Aorta (tissue), 5 donors: Measurements from ENCODE around the gene NFIA. TPM values are rescaled to one million over a fixed set of nuclear protein-coding genes. Genes with fewer than 3 reads are reported as not detected.

Source experiments
- ATAC-seq: fragments of 200-7000 bp; cut with Tn5 transposase; one replicate; pipeline ENCODE4 v1.9.1; 2022; ENCODE audit warnings: moderate library complexity; ENCODE audit not compliant: low FRiP score
- DNase-seq, 2 donors: peaks; one replicate each; pipeline ENCODE4 v3.0.0-alpha.2; 2020
- H3K27ac ChIP-seq, 2 donors: one replicate each; pipeline ENCODE4 v1.5.1; 2013; ENCODE audit warnings: low read length in 2 of 2, mild to moderate bottlenecking in 2 of 2, moderate library complexity in 2 of 2, control low read depth in 1 of 2, inconsistent platforms in 1 of 2, low read depth in 1 of 2
- H3K27me3 ChIP-seq, 2 donors: one replicate each; pipeline ENCODE4 v1.6.1; 2013; ENCODE audit warnings: control low read depth in 1 of 2, low read length in 1 of 2, mild to moderate bottlenecking in 1 of 2, moderate library complexity in 1 of 2; ENCODE audit not compliant: insufficient read depth in 2 of 2, control insufficient read depth in 1 of 2
- H3K36me3 ChIP-seq, 2 donors: one replicate each; pipeline ENCODE4 v1.6.1; 2013; ENCODE audit warnings: control low read depth in 1 of 2, low read length in 1 of 2, mild to moderate bottlenecking in 1 of 2; ENCODE audit not compliant: insufficient read depth in 2 of 2, control insufficient read depth in 1 of 2
- H3K4me1 ChIP-seq, 2 donors: one replicate each; pipeline ENCODE4 v1.6.1; 2013; ENCODE audit warnings: low read length in 2 of 2, control low read depth in 1 of 2, mild to moderate bottlenecking in 1 of 2, moderate library complexity in 1 of 2; ENCODE audit not compliant: insufficient read depth in 2 of 2, control insufficient read depth in 1 of 2
- H3K4me3 ChIP-seq, 2 donors: one replicate each; pipeline ENCODE4 v1.5.1; 2013; ENCODE audit warnings: low read length in 2 of 2, control low read depth in 1 of 2, mild to moderate bottlenecking in 1 of 2
- H3K9me3 ChIP-seq: one replicate; pipeline ENCODE4 v1.6.1; 2013; ENCODE audit warnings: mild to moderate bottlenecking, low read length; ENCODE audit not compliant: control insufficient read depth
- WGBS, 2 donors: extraction: QIAGEN DNeasy Blood & Tissue Kit; methylation state at CpG; one replicate each; pipeline ENCODE4 v1.1.7; 2013; 5-methylcytosine and 5-hydroxymethylcytosine counted together
- intact Hi-C, 2 donors: fragments of 100-400 bp; cut with DNase I; formaldehyde crosslinking; loops; one replicate each; pipeline versions ENCODE4 v1.14.2 to v1.15.0; 2022
- polyA plus RNA-seq, 2 donors: library from polyadenylated mRNA; stranded (reverse); fragments of 200-250 nt; gene quantifications; one replicate each; pipeline ENCODE4 v1.2.3, GENCODE V29; 2013
- total RNA-seq, 2 donors: library from RNA; stranded (reverse); fragmentation: NEBNext Ultra II Directional; extraction: Animal tissue kit (Norgen Biotek cat#: 25700); gene quantifications; one replicate each; pipeline ENCODE4 v1.2.1, GENCODE V29; 2021
- donor health status: healthy with polysubstance abuse.
- donor health status: Bipolar disorder and iron deficiency.
- donor health status: DM: no; HTN: no; CAD: no.
- donor health status: DM: no; HTN: no; CAD: no.
- donor health status: DM: yes; HTN: yes; CAD: no.

NFIA gene
- total and polyA plus RNA-seq, 4 donors = 15.3 to 221 (median 82.4) TPM

DNA sequence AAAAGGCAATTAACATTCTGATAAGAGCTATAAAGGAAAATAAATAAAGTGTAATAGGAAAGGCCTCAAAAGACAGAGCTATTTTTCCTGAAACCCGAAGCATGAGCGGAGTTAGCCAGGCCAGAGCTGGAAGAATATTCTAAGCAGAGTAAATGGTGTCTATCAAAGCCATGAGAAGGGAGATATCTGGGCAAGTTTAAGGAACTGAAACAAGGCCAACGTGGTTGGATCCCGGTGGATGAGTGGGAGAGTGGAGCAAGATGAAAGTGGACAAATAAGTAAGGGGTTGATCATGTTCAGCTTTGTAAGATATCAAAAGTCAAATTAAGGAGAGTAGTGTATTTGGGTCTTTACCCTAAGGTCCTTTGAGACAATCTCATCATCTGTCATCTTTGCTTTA lies 408.6 kb downstream of the NFIA start:
- intact Hi-C loops = no loop called here
- DNase-seq = no peak
- no peak overlapping the region for H3K27ac ChIP-seq

GRCh38 chr1:61491497-61491896 lies 409.1 kb downstream of the NFIA start:
- H3K9me3 ChIP-seq = no peaks in the 10 kb centered on the region
- H3K4me1 ChIP-seq = no peaks in the 10 kb centered on the region
- H3K4me3 ChIP-seq = no peak overlapping the region
- intact Hi-C loops = no loop called here
- H3K27ac ChIP-seq = no peak overlapping the region
- H3K27me3 ChIP-seq = no peaks in the 10 kb centered on the region
- no peak for DNase-seq
- WGBS, 2 donors = 44 to 45% methylated on average over 4 of the region's 4 CpGs
- peak; percentile 65 for ATAC-seq
- H3K36me3 ChIP-seq = no peaks in the 10 kb centered on the region

More for the DNA sequence above, 408.6 kb downstream of the NFIA start:
- H3K36me3 ChIP-seq = no peaks in the 10 kb centered on the region
- 64 to 77% methylated on average over 4 of the region's 4 CpGs for WGBS, 2 donors
- H3K4me1 ChIP-seq = no peaks in the 10 kb centered on the region
- peak; percentile 53 for ATAC-seq
- H3K27me3 ChIP-seq = no peaks in the 10 kb centered on the region
- no peak overlapping the region for H3K4me3 ChIP-seq
- no peaks in the 10 kb centered on the region for H3K9me3 ChIP-seq

DNA sequence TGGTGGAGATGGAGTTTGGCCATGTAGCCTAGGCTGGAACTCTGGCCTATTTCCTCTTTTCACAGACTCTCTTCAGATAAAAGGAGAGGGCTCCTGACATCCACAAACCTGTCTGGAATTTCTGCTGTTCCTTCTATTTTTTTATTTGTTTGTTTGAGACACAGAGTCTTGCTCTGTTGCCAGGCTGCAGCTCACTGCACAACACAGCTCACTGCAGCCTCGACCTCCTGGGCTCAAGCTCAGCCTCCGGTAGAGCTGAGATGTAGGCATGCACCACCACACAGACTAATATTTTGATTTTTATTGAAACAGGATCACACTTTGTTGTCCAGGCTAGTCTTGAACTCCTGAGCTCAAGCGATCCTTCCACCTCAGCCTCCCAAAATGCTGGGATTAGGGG lies 411.6 kb downstream of the NFIA start:
- WGBS, 2 donors = 94 to 96% methylated on average over 3 of the region's 3 CpGs

DNA sequence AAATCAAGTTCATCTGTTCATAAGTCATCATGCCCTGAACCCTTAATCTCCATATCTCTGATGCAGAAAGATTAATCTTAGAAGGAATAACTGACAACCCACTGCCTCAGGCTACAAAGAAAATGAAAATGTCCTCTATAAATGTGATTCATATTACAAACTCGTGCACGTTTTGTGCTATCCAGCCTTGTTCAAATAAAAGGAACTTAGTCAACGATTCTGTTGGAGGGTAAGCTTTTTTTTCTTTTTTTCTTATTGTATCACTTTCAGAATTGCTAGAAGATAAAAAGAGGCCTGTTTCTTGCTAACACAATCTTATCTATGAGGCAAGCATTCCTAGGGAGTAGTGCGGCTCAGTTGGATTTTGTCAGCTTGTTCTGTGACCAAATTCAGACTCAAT lies 414.1 kb downstream of the NFIA start:
- intact Hi-C loops = no loop called here
- no peaks in the 10 kb centered on the region for H3K9me3 ChIP-seq
- 9 to 13% methylated on average over 4 of the region's 4 CpGs for WGBS, 2 donors
- DNase-seq (no peak), ATAC-seq (no peak)
- H3K27ac ChIP-seq = no peak overlapping the region
- H3K36me3 ChIP-seq = no peaks in the 10 kb centered on the region
- H3K4me3 ChIP-seq = no peak overlapping the region
- H3K4me1 ChIP-seq = peaks cover 0 to 6% of the 10 kb centered on the region in 2 donors
- H3K27me3 ChIP-seq = no peaks in the 10 kb centered on the region

More for the DNA sequence above, 411.6 kb downstream of the NFIA start:
- Histone ChIP-seq H3K27ac (no peak overlapping the region), H3K4me3 (no peak overlapping the region), H3K9me3 (no peaks in the 10 kb centered on the region), H3K36me3 (no peaks in the 10 kb centered on the region), H3K27me3 (no peaks in the 10 kb centered on the region), H3K4me1 (peaks cover 0 to 6% of the 10 kb centered on the region in 2 donors)
- intact Hi-C loops = no loop called here
- no peak for DNase-seq
- ATAC-seq = no peak

DNA sequence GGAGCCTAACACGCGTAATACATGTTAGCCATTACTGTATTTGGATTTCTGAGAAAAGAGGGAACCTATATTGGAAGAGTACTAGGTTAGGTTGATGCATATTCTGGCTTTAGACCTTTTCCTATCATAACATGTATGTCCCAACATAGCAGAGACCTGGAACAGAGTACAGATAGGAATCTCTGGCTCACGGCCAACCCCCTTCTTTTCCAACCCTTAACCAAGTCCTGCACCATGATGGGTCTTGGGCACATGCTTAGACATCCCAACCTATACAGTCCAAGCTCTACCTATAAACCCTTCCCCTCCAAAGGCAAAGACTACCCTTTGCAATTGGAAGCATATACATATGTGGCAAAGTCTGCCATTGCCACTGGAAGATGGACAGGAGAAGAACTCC lies 414.7 kb downstream of the NFIA start:
- H3K27ac ChIP-seq = no peak overlapping the region
- WGBS, 2 donors = 81 to 83% methylated on average over 3 of the region's 3 CpGs
- ATAC-seq (no peak), DNase-seq (no peak)
- no peak overlapping the region for H3K4me3 ChIP-seq
- peaks cover 0 to 6% of the 10 kb centered on the region in 2 donors for H3K4me1 ChIP-seq
- H3K36me3 ChIP-seq = no peaks in the 10 kb centered on the region
- H3K9me3 ChIP-seq = no peaks in the 10 kb centered on the region
- intact Hi-C loops = no loop called here
- H3K27me3 ChIP-seq = no peaks in the 10 kb centered on the region

DNA sequence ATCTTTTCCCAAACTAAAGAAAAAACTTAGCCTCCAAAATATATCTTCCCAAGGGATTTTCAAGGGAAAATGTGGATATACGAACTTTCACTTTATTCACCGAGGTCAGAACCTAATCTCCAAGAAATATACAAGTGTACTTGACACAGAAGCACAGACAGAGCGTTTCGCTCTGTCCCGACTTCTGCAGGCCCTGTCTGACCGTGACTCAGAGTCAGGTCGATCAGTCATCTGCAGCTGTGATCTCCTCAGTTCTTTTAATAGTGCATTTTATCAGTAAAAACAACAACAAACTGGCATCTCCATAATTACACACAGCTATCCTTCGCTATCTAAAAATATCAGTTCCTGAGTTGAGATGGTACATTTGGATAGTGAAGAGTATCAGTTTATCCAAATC lies 416.0 kb downstream of the NFIA start:
- H3K36me3 ChIP-seq = no peaks in the 10 kb centered on the region
- no peaks in the 10 kb centered on the region for H3K9me3 ChIP-seq
- 80 to 82% methylated on average over 8 of the region's 8 CpGs for WGBS, 2 donors
- H3K4me1 ChIP-seq = peaks cover 0 to 6% of the 10 kb centered on the region in 2 donors
- no peak overlapping the region for H3K27ac ChIP-seq
- no peak for DNase-seq
- H3K4me3 ChIP-seq = no peak overlapping the region
- no peak for ATAC-seq
- no peaks in the 10 kb centered on the region for H3K27me3 ChIP-seq
- intact Hi-C loops = no loop called here

GRCh38 chr1:61501971-61502916 lies 419.9 kb downstream of the NFIA start:
- no peaks in the 10 kb centered on the region for H3K4me1 ChIP-seq
- no peak overlapping the region for H3K4me3 ChIP-seq
- WGBS, 2 donors = 77 to 84% methylated on average over 12 of the region's 12 CpGs
- no peak for ATAC-seq
- no peak for DNase-seq
- H3K27ac ChIP-seq = no peak overlapping the region
- intact Hi-C loops = no loop called here
- no peaks in the 10 kb centered on the region for H3K36me3 ChIP-seq
- H3K27me3 ChIP-seq = no peaks in the 10 kb centered on the region
- H3K9me3 ChIP-seq = no peaks in the 10 kb centered on the region

- Histone ChIP-seq H3K27ac (no peak overlapping the region), H3K4me1 (no peaks in the 10 kb centered on the region), H3K4me3 (no peak overlapping the region), H3K36me3 (no peaks in the 10 kb centered on the region), H3K27me3 (no peaks in the 10 kb centered on the region), H3K9me3 (no peaks in the 10 kb centered on the region)
- no peak for DNase-seq
- intact Hi-C loops = no loop called here
- no peak for ATAC-seq
- WGBS, 2 donors = 97 to 98% methylated on average over 1 of the region's 1 CpG
These were observed 421.9 kb downstream of the NFIA start for GRCh38 chr1:61504305-61504704.

DNA sequence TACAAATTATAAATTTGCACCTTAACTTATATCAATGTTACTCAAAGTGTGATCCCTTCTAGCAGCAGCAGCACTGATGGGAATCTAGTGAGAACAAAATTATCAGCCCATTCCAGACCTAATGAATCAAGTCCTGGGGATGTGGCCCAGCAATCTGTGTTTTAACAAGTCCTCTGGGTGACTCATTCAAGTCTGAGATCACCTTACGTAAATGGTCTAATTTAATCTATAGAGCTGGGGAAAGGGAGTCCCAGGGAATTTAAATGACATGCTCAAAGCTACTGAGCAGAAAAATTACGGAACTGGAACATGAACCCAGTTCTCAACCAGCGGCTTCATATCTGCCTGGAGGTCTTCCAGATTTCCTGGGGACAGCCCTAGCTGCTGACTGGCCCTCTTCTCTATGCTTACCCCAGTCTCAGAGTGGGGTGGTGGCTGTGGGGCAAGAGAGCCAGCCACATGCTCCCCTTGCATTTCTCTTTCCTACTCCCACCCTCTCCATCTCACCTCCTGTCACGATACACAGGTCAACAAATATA lies 422.6 kb downstream of the NFIA start:
- WGBS, 2 donors = 71 to 76% methylated on average over 4 of the region's 4 CpGs
- no peak overlapping the region for H3K27ac ChIP-seq
- intact Hi-C loops = no loop called here

More for the DNA sequence above, 422.6 kb downstream of the NFIA start:
- ATAC-seq (no peak), DNase-seq (no peak)
- H3K36me3 ChIP-seq = no peaks in the 10 kb centered on the region
- H3K27me3 ChIP-seq = no peaks in the 10 kb centered on the region
- H3K9me3 ChIP-seq = no peaks in the 10 kb centered on the region
- H3K4me1 ChIP-seq = no peaks in the 10 kb centered on the region
- no peak overlapping the region for H3K4me3 ChIP-seq
